Measurements from ENCODE around the gene GTPBP3. TPM values are rescaled to one million over a fixed set of nuclear protein-coding genes. Genes with fewer than 3 reads are reported as not detected.

The GTPBP3 gene
- total and polyA plus RNA-seq, 2 of the 13 experiments (the other 11 are each of a cell fraction or from before 2014, with no cell fraction given) = 17.5 to 30.0 TPM

GRCh38 chr19:17305517-17306284 lies 31.7 kb upstream of the GTPBP3 start, which contains the start of gene MRPL34 (continued):
- TF ChIP-seq TBX2 (CRISPR knock-in tag; IDR thresholded peaks at IDR 0.05; ENCODE audit: borderline replicate concordance) (peak; percentile 28; the same call in 1 of the 2 replicates), ARNT2 (CRISPR knock-in tag; IDR thresholded peaks at IDR 0.05; ENCODE audit: low read depth) (peak; percentile 69), GATAD1 (CRISPR knock-in tag; IDR thresholded peaks at IDR 0.05) (peak; percentile 64), ZNF775 (CRISPR knock-in tag; IDR thresholded peaks at IDR 0.05; ENCODE audit: borderline replicate concordance) (peak; percentile 57; the same call in 1 of the 2 replicates), SAP130 (CRISPR knock-in tag; IDR thresholded peaks at IDR 0.05; ENCODE audit: low read depth) (peak; percentile 87), DR1 (CRISPR knock-in tag; IDR thresholded peaks at IDR 0.05) (peak; percentile 63), ZNF260 (CRISPR knock-in tag; IDR thresholded peaks at IDR 0.05; ENCODE audit: borderline replicate concordance, low read depth) (no peak), ERF (CRISPR knock-in tag; IDR thresholded peaks at IDR 0.05) (peak; percentile 76; the same call in 1 of the 2 replicates), ELF3 (CRISPR knock-in tag; IDR thresholded peaks at IDR 0.05) (peak; percentile 75; the same call in 1 of the 2 replicates), ZNF318 (CRISPR knock-in tag; IDR thresholded peaks at IDR 0.05) (0 out of 2 replicates have a peak, but pooled peaks have one; percentile 34), PATZ1 (CRISPR knock-in tag; IDR thresholded peaks at IDR 0.05) (peak; percentile 61; the same call in 1 of the 2 replicates), UBTF (CRISPR knock-in tag; IDR thresholded peaks at IDR 0.05) (peak; percentile 66; the same call in 1 of the 2 replicates), PHF8 (CRISPR knock-in tag; IDR thresholded peaks at IDR 0.05) (peak; percentile 82), KLF11 (CRISPR knock-in tag; IDR thresholded peaks at IDR 0.05) (no peak), TCF12 (IDR thresholded peaks at IDR 0.05) (no peak), TCF12 (CRISPR knock-in tag; IDR thresholded peaks at IDR 0.05) (0 out of 2 replicates have a peak, but pooled peaks have one; percentile 20)
